K562 treated with DMSO at 1 percent for 4 hours (cell line): ENCODE data around the gene CNPY2. TPM values are rescaled to one million over a fixed set of nuclear protein-coding genes. Genes with fewer than 3 reads are reported as not detected.

ENCODE experiments used
- total RNA-seq: library from RNA; unstranded; fragments of 300-600 nt; gene quantifications from 2 replicates; pipeline ENCODE4 v1.2.3, GENCODE V29; 2022; ENCODE audit not compliant: insufficient read depth

Gene CNPY2
- total RNA-seq, result 83.1 and 88.0 TPM in 2 replicates

DNA sequence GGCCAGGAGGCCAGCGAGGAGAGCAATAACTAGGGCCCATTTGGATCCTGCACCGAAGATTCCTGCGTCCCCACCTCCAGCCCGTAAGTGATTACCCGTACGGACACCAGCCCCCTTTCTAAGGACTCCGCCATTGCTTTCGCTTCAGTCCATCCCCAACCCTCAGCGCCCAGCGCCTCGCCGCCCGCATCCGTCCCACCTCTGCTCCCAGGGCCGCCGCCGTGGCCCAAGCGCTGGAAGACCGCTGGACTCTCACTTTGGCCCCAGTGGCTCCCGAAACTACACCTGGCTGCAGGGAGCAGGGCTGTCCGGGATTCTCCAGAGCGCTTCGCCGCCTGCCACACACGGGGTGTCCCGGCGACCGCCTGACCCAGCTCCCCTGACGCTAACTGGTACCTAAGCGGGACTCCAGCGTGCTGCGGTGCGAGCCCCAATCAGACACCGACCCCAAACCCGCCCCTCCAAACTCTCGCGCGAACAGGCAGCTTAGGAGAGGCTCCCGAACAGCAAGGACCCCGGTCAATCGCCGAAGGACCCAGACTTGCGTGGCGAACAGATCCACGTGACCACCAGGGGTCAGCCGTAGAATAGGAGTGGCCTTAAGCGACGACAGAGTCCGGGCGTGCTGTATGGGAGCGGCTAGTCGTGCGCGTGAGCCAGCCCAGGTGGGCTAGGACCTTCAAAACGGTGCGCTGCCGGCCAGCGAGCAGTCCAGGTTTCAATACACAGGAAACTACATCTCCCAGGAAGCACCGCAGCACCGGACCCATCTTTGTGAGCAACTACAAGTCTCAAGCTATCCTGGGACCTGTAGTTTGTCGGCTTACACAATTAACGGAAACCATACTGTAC lies at the start of gene CNPY2:
Gene CNPY2 (minus strand): TSS at position 367 of the 852 bp plus-strand sequence. CDS start 771 bp downstream, outside the sequence.

DNA sequence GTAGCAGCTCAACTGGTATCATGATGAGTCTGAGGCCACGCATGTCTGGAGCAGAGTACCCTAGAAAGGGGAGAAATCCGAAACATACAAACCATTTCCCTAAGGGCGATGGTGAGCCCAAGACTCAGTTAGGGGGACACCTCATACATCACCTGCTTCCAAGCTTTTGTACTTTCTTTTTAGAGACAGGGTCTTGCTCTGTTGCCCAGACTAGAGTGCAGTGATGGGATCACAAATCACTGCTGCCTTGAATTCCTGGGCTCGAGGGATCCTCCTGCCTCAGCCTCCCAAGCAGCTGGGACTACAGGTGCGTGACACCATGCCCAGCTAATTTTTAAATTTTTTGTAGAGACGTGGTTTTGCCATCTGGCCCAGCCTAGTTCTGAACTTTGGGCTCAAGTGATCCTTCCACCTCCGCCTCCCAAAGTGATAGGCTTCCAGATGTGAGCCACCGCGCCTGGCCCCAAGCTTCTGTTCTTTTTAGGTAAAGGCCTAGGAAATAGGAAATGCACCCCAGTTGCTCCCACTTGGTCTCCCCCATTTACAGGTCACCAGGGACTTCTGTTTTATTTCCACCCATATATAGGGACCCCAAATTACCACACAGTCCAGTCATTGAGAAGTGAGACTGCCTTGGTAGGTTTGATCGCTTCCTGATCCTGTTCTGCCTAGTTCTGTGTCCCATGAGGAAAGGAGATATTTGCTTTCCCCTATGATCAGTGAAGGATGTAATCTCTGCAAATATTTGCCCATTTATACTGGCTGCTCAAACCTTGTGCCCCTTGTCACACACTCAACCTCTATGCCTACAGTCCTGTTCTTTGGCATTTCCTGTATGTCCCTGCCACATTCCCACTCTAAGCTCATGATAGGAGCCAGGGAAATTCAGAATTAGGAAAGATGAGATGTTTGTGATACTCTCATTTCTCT lies 46.6 kb upstream of the CNPY2 start, which contains the start of gene APOF:
Gene APOF (minus strand): TSS at position 728 of the 930 bp plus-strand sequence. CDS start 112 bp downstream, at position 616.

DNA sequence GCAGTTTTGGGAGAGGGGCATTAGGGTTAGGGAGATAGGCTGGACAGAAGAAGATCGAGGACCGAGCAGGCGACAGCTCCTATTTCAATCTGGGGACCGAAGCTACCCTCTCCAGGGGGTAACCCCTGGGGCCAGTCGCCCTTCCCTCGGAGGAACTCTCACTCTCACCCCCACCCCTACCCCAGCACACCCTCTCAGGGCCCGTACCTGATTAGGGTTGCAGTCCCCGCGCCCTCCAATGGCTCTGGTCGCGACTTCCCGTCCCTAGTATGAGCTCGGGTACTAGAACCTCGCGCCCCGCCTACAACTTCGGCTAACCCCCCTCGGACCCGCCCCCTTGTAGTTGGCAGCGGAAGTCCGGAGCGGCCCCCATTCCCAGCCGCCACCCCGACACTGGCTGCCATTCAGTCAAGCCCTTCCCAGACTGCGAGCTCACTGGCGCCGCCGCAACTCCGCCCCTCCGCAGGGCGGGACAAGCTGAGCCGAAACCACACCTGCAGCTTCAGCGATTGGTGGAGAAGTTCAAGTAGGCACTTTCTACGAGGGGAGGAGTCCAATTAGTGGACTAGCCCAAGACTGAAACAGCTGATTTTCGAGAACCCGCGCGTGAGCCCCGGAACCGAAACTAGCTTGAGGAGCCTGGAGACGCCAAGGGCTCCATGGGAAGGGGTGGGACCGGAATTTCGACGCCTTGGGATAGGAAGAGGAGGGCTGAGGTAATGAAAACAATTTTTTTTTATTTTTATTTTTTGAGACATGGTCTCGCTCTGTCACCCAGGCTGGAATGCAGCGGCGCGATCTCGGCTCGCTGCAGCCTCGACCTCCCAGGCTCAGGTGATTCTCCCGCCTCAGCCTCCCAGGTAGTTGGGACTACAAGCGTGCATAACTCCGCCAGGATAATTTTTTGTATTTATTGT lies 44.3 kb upstream of the CNPY2 start, which contains the start of gene STAT2:
Gene STAT2 (minus strand): TSS at position 257 of the 917 bp plus-strand sequence. CDS start 3,536 bp downstream, outside the sequence.

DNA sequence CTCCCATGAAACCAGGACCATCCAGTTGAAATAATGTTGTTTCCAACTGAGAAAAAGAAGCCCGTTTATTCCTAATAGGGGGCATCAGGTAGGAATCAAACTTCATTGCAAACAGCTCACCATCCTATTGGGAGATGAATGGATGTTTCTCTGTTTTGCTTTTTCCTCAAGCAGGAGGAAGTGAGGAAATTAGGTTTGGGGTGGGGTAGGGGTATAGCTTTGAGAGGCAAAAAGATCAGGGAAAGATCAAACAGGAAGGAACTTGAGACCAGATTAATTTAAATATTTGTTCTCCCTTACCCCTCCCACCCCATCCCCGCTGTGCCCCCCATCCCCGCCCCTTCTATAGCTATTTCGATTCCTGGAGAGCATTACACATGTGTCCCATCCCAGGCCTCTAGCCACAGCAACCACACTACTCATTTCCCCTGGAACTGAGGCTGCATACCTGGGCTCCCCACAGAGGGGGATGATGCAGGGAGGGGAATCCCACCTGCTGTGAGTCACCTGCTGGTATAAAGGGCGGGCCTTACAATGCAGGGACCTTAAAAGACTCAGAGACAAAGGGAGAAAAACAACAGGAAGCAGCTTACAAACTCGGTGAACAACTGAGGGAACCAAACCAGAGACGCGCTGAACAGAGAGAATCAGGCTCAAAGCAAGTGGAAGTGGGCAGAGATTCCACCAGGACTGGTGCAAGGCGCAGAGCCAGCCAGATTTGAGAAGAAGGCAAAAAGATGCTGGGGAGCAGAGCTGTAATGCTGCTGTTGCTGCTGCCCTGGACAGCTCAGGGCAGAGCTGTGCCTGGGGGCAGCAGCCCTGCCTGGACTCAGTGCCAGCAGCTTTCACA lies 22.7 kb upstream of the CNPY2 start, which contains the start of gene IL23A:
Gene IL23A (plus strand): TSS at position 577 of the 850 bp plus-strand sequence. CDS start 161 bp downstream, at position 738.

DNA sequence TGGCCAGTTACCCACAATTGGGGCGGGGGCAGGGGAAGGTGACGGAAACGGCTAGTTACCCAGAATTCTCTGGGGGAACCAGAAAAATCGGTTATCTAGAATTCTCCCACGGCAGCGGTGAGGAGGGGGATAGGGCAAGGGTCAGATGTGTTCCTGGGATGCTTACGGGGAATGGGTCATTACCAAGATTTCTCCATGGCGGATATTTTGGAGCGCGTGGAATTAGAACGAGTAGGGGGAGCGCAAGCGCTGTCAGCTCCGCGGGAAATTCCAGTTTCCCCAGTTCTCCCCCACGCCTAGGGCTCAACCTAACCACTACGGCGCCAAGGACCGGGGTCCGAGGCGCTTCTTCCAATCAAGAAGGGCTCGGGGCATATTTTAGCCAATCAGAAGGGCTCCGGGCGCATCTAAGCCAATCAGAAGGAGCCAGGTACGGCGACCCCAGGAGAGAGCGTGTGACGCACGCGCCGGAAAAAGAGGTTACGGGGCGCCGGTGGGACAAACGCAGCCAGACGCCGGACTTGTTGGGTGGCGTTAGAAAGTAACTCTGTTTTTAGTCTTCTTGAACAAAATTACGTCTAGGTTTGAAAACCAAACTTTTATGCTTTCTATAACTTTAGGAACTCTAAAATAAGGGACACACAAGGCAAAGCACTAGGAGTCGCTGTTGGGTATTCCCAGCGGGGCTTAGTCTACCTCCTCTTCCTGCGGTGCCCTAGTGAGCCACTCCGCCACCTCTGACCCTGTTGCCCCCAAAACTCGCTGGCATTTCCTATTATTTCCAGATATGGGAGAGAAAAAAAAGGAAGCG lies 18.1 kb upstream of the CNPY2 start, which contains the start of gene PAN2:
Gene PAN2 (minus strand): TSS at position 322 of the 811 bp plus-strand sequence. CDS start 906 bp downstream, outside the sequence.

DNA sequence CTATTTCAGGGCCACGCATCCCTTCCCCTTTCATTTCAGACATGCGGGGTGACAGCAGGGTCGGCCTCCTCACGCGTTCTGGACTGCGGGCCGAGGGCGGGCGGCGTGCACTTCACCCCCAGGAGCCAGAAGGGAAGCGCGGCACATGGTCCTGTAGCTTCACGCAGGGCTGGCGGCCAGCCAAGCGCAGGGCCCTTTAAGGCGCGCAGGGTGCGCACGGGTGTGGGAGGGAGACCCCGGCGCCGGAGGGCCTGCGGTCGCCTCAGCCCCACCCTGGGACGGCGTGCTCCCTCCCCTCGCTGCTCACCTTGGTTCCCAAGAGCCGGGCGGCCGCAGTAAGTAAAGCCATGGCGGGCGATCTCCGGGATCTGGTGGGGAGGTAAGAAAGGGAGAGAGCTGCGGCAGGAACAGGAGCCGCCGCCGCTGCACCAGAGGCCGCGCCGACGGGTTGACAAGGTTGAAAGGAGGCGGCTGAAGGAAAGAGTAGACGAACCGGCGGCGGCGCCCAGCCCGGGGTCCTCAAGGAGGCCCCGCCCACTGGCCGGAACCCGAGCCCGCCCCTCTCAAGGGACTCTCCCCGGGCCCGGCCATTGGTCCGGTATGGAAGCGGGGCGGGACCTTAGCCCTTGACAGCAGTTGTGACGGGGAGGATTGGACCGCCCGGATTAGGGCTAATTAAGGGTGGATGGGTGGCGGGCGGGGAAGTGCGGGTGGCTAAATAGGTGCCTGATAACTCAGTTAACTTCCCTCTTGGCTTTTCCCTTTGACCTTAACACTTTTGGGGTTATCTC lies 15.7 kb downstream of the CNPY2 start, which contains the start of gene CS:
Gene CS (minus strand): TSS at position 478 of the 791 bp plus-strand sequence. CDS start 129 bp downstream, at position 349.

DNA sequence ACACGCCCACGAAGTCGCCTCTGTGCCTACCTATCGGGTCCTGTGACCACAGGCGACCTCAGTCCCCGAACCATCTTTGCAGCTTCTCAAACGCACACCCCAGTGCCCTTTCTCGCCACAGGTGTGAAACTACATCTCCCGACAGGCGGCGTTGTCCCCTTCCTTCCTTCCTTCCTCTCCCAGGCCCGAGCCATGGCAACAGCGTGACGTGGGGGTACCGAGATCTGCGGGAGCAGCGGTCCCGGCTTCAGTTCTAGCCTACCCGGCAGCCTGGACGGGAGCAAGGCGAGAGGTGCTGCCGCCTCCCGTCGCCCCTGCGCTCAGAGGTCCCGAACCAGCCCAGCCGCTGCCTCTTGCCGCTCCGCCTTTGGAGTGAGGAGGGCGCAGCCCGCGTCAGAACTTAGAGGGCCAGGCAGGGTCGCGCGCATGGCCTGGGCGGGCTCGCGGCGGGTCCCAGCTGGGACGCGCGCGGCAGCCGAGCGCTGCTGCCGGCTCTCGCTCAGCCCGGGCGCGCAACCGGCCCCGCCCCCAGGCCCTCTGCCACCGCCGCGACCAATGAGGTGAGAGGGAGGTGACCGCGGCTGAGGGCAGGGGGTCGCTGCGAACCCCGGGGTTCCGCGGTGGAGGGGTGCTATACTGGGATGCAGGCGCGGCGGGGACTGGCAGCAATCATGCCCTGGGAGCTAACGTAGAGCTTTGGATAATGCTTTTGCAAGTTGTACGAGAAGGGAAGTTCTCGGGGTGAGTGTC lies 48.9 kb downstream of the CNPY2 start, which contains the start of gene COQ10A:
Gene COQ10A (plus strand): TSS at position 250 of the 750 bp plus-strand sequence. CDS start 177 bp downstream, at position 427.

Other genes starting within 250 kb of the CNPY2 start
- 6.1 and 6.8 TPM in 2 replicates for gene ERBB3, start 235.8 kb downstream of the CNPY2 start, total RNA-seq
- gene PA2G4, start 211.4 kb downstream of the CNPY2 start, total RNA-seq, result 175 and 187 TPM in 2 replicates
- gene RPL41, start 199.4 kb downstream of the CNPY2 start, total RNA-seq, result 4,679 and 5,235 TPM in 2 replicates
- gene ZC3H10, start 197.7 kb downstream of the CNPY2 start, total RNA-seq, result 1.8 and 1.9 TPM in 2 replicates
- gene ESYT1, start 187.7 kb downstream of the CNPY2 start, total RNA-seq, result 167 and 178 TPM in 2 replicates
- 61.3 and 61.4 TPM in 2 replicates for gene MYL6B, start 163.4 kb downstream of the CNPY2 start, total RNA-seq
- gene MYL6, start 157.6 kb downstream of the CNPY2 start, total RNA-seq, result 924 and 1,005 TPM in 2 replicates
- gene SMARCC2, start 126.5 kb downstream of the CNPY2 start, total RNA-seq, result 60.1 and 67.3 TPM in 2 replicates
- gene RNF41, start 94.1 kb downstream of the CNPY2 start, total RNA-seq, result 35.0 and 40.3 TPM in 2 replicates
- 40.6 and 44.3 TPM in 2 replicates for gene NABP2, start 91.6 kb downstream of the CNPY2 start, total RNA-seq
- not detected in 2 replicates for gene SLC39A5, start 85.9 kb downstream of the CNPY2 start, total RNA-seq
- gene ANKRD52, start 57.6 kb downstream of the CNPY2 start, total RNA-seq, result 21.1 and 28.7 TPM in 2 replicates
- gene COQ10A, start 49.0 kb downstream of the CNPY2 start, total RNA-seq, result 53.8 and 66.9 TPM in 2 replicates
- 147 and 188 TPM in 2 replicates for gene CS, start 15.7 kb downstream of the CNPY2 start, total RNA-seq
- 17.1 and 19.9 TPM in 2 replicates for gene PAN2, start 18.0 kb upstream of the CNPY2 start, total RNA-seq
- gene IL23A, start 22.9 kb upstream of the CNPY2 start, total RNA-seq, result 23.4 and 24.3 TPM in 2 replicates
- gene STAT2, start 44.1 kb upstream of the CNPY2 start, total RNA-seq, result 43.9 and 54.6 TPM in 2 replicates
- not detected in 2 replicates for gene APOF, start 46.9 kb upstream of the CNPY2 start, total RNA-seq
- 42.8 and 49.4 TPM in 2 replicates for gene TIMELESS, start 133.4 kb upstream of the CNPY2 start, total RNA-seq
- not detected in 2 replicates for gene MIP, start 138.7 kb upstream of the CNPY2 start, total RNA-seq
- gene SPRYD4, start 152.6 kb upstream of the CNPY2 start, total RNA-seq, result 0.61 and 0.74 TPM in 2 replicates
- gene GLS2, start 172.2 kb upstream of the CNPY2 start, total RNA-seq, result not detected in 2 replicates
- 0.43 and 0.75 TPM in 2 replicates for gene RBMS2, start 205.8 kb upstream of the CNPY2 start, total RNA-seq